ENCODE data around the gene PSMG1.

GRCh38 chr21:39134288-39134810, 48.9 kb downstream of the PSMG1 start:
- no peak for TF ChIP-seq CTCF (IDR thresholded peaks at IDR 0.05; ENCODE audit: low read depth, low read length)
- no peak for TF ChIP-seq POLR2A (IDR thresholded peaks at IDR 0.05; ENCODE audit: extremely low read depth, insufficient read length)
- TF ChIP-seq MAX (IDR thresholded peaks at IDR 0.05; ENCODE audit: low read depth, low read length): no peak
